ENCODE results near the gene SACS.
"Not testable (repeated sequence)": the region's sequence is repeated elsewhere in the genome, so short reads cannot be mapped to it uniquely, and the experiment has no call there.

Gene SACS

DNA sequence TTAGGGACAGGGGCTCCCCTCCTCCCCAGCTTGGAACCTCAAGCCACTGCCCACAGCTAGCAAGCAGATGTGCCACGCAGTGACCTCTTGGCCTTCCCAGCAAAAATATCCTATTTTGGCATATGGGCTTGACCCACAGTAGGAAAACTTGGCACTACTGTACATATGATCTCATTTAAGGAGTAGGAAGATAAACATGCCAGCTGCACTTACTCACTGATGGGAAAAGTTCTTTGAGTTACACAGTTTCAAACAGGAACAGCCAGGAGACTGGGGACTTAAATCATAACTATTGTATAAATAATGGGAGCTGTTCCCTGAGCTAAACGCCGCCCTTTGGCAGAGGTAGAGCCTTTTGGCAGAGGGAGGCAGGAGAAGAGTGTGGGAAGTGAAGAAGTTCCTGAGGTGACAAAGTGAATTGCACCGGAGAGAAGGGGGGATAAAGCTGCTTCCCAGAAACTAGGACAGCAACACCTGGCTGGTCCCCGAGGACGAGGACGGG lies 6.1 kb downstream of the SACS start:
- in situ Hi-C loops (cut with MboI; ENCODE audit: low sequenced_read_pairs) = no loop called here

DNA sequence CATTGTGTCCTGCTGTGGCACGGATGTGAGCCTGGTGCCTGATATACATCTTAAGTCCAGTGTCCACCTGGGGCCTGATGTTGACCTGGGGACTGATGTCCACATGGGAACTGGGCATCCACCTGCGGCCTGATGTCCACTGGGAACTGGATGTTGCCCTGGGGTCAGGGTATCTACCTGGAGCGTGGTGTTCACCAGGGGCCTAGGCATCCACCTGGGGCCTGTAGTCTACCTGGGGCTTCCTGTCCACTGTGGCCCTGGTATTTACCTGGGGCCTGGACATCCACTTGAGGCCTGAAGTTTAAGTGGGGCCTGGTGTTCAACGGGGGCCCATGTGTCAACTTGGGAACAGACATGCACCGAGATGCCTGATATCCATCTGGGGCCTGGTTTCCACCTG lies 11.9 kb downstream of the SACS start:
- in situ Hi-C loops (cut with MboI; ENCODE audit: low sequenced_read_pairs) = no loop called here

DNA sequence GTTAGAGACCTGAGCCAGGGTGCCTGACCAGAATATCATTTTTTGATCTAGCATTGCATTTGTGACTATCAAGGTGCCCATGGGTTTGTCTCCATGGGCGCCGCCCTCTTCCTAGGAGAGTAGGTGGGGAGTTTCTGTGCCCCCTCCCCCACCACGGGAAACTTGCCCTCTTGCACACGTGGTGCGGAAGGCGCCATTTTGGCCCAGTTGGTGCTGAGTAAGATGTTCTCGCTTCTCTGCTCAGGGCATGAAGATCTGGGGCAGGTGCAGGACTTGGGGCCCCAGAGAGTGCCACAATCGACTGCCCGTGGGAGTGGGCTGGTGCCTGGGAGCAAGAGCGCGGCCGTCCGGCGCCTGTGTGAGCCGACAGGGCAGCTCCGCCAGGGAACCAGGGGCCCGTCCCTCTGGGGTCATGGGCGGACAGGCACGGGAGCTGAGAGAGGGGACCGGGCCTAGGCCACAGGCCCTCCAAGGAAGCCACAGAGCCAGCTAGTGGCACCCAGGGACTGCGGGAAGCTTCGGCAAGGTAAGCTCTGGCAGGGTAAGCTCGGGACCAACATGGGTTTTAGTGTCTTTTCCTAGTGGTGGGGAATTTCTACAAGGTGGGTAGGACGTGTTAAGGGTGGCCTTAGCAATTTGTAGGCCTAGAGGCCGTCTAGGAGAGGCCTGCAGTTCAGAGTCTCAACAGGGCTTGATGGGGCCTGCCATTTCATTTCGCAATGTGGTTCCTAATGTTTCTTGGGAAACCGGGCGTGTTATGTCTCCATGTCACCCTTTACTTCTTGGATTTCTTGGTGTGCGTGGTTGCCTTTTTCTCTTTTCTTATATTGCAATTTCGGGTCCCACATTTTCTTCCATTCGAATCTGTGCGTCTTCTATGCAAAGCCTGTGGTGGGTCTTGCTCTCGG lies 14.5 kb downstream of the SACS start:
- in situ Hi-C loops (cut with MboI; ENCODE audit: low sequenced_read_pairs) = no loop called here

DNA sequence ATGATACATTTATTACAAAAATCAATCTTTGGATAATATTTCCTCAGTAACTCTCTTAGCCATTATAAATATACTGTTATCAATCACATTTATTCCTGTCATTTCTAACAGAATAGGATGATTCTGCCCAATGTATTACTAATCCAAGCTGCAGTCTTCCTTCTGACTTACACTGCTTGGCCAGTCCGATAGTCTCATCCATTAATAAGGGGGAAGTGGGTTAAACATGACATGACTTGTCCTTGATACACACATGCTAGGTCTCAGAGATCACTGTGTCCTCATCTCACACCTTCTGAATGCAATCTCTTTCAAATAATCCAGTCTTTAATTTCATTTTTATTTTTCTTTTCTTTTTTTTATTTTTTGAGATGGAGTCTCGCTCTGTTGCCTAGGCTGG lies 18.8 kb downstream of the SACS start:
- in situ Hi-C loops (cut with MboI; ENCODE audit: low sequenced_read_pairs) = no loop called here

DNA sequence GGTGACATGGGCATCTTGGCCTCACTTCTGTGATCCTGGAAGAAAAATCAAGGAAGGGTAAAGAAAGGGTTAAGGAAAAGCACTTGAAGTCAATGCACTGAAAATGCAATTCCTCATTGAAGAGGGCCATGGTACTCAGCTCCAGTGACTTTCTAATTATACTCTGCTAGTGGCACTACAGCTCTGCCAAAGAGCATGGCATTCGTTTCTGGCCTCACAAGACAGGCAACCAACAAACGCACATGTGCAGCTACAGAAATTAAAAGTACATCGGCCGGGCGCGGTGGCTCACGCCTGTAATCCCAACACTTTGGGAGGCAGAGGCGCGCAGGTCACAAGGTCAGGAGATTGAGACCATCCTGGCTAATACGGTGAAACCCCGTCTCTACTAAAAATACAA lies 21.8 kb downstream of the SACS start:
- in situ Hi-C loops (cut with MboI; ENCODE audit: low sequenced_read_pairs) = no loop called here

DNA sequence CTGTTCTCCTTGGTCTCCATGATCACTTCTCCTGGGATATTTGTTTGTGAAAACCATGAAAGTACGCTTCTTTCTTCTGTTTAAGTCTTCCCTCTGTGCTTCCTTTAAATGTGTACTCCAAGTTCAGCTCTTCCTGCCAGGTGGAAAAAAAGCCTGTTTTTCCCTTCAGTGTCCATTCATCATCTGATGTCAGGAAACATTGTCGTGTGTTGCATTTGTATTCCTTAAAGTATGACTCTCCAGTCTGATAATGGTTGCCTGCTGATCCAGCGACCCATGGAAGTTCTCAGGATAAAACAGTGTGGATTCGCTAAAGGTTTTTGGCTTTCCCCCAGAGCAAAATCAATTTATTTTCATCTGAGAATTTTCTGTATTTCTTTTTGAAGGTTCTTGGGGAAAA lies 22.3 kb downstream of the SACS start:
- in situ Hi-C loops (cut with MboI; ENCODE audit: low sequenced_read_pairs) = no loop called here

DNA sequence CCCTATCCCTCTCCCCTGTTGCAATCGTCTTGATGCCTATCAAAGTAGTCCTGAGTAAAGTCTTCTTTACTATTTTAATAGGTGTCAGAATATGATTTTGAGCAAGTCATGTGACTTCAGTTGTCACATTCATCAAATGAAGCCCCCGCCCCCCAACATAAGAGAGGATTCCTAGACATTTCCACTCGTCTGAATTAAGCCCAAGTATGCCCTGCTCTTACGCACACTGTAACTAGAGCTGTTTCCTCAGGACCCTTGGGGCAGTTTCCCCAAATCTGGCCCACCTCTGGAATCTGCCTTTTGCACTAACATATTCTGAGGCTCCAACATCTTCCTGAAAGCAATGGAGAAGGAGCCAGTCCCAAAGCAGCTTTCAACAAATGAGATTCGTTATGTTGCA lies 25.5 kb downstream of the SACS start:
- in situ Hi-C loops (cut with MboI; ENCODE audit: low sequenced_read_pairs) = no loop called here

DNA sequence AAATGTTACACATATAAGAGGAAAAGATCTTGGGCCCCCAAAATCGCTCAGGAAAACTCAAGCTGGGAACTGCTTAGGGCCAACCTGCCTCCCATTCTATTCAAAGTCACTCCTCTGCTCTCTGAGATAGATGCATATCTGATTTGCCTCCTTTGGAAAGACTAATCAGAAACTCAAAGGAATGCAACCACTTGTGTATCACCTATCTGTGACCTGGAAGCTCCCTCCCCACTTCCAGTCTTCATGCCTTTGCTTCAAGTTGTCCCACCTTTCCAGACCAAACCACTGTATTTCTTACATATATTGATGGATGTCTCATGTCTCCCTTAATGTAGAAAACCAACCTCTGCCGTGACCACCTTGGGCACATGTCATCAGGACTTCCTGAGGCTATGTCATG lies 32.3 kb downstream of the SACS start:
- in situ Hi-C loops (cut with MboI; ENCODE audit: low sequenced_read_pairs) = not testable (repeated sequence)

DNA sequence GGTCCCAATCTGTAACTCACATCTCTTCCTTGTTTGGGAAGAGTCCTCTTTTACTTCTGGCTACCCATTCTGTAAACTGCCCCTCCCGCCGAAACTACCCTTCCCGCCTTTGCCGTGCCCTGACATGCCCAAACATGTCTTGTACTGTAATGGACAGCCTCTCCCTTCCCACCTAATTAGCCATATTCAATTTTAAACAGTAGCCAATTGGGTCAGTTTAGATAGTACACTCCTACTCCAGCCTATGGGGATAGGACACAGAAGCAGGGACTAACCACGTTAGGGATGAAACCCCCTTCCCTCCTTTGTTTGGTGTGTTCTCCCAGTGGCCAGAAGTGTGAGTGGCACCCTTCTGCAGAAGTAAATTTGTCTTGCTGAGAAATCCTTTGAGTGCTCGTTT lies 34.2 kb downstream of the SACS start:
- in situ Hi-C loops (cut with MboI; ENCODE audit: low sequenced_read_pairs) = no loop called here

DNA sequence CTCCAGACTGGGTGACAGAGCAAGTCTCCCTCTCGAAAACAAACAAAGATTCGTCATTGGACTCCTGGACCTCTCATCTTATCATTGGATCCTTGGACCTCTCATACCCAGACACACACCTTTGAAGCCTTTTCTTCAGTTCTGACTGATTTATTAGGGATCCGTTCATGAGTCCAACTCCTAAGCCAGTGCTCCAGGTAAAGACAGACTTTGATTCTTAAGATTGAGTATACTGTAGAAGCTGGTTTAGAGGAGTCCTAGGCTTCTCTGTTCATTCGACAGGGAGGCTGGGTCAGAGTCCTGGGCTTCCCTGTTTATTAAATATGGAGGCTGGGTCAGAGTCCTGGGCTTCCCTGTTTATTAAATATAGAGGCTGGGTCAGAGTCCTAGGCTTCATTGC lies 38.7 kb downstream of the SACS start:
- in situ Hi-C loops (cut with MboI; ENCODE audit: low sequenced_read_pairs) = no loop called here

DNA sequence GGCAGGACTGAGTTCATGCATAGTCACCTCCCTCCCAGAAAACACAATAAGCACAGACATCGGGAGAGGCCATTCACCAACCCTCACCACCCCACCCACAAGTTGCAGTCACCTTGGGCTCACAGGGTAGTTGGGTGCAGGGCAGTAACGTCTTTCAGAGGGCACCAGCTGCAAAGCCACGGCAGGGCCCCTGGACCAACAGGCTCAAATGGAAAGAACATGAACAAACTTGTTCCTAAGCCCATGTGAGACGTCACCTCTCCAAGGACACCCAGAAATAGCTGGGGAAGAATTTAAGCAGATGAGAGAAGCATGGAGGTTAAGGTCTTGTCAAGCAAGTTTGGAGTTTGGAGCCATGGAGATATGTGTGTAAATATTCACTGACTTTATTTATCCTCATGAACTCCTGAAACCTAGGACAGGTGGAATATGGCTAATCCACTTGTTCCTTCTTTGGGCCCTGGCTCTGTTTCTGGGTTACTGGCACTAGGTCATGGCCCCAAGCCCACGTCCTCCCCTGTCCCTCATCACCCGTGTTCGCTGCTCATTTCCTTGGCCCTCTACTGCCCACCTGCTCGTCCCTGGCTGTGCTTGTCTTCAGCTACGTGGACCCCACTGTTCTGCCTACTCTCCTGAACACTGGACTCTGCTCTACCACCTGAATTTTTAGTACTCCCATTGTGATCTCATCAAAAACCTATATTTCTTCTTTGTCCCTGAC lies 40.4 kb downstream of the SACS start:
- in situ Hi-C loops (cut with MboI; ENCODE audit: low sequenced_read_pairs) = no loop called here

DNA sequence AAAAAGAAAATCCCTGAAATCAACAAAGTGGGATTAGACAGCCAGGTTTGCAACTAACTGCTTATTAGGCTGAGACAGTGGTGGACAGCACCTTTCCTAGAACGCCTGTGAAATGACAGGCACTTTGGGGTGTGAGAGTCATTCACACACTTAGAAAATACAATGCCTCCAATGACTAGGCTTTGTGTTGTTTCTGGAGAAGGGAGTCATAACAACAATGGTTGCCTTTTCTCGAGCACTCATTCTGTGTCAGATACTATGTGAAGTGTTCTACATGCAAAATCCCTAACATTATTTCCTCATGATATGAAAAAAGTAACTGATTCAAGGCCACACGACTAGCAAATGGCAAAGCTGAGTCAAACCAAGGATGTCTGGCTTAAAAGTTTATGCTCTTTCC lies 41.2 kb downstream of the SACS start:
- in situ Hi-C loops (cut with MboI; ENCODE audit: low sequenced_read_pairs) = no loop called here

DNA sequence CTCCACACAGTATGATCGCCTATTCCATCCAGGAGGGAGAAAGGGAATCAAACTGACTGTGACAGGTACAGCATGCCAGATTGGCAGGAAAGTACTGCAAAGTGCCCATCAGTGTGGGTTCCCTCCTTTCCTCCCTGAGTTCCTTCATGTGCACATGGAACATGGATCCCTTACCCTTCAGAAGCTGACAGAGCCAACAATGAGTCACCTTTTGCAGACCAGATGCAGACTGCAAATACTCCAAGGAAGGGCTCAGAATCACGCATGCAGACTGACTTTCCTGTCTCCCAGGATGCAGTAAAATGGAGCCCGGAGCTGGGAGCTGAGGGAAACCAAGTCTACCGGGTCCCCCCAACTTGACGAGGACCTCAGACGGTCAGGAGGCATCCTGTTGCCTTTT lies 41.8 kb downstream of the SACS start:
- in situ Hi-C loops (cut with MboI; ENCODE audit: low sequenced_read_pairs) = no loop called here

DNA sequence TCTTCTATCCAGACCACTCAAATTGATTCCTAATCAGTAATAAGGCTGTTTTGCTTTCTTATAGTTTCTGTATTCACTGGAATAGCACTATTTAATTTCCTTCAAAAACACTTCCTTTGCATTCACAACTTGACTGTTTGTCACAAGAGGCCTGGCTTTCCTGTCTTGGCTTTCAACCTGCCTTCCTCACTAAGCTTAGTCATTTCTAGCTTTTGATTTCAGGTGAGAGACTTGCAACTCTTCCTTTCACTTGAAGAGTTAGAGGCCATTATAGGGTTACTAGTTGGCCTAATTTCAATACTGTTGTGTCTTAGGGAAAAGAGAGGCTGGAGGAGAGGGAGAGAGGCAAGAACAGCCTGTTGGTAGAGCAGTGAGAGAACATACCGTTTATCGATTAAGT lies 47.0 kb downstream of the SACS start:
- in situ Hi-C loops (cut with MboI; ENCODE audit: low sequenced_read_pairs) = no loop called here

DNA sequence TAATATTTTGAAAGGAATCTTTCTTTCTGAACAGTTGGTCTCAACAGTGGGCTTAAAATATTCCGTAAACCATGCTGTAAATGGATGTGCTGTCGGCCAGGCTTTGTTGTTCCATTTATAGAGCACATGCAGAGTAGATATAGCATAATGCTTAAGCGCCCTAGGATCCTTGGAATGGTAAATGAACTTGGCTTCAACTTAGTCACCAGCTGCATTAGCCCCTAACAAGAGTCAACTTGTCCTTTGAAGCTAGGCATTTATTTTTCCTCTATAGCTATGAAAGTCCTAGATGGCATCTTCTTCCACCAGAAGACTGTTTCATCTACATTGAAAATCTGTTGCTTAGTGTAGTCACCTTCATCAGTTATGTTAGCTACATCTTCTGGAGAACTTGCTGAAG lies 47.6 kb downstream of the SACS start:
- in situ Hi-C loops (cut with MboI; ENCODE audit: low sequenced_read_pairs) = no loop called here

DNA sequence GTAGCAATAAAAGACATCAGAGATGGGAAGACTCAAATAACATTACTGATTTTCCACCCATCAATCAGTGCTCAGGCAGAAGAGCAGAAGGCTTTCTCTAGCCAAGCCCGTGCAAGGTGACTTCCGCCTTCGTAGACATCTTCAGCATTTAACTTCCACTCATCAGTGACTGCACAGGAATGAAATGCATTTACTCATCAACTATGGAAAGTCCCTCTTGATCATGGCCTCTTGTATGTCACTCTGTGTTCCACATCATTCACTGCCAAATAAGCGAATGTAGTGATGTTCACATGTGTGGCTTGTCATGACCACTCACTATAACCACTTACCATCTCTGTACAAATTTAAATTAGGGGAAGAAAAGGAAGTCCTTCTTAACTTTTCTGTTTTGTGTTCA lies 49.4 kb downstream of the SACS start:
- in situ Hi-C loops (cut with MboI; ENCODE audit: low sequenced_read_pairs) = no loop called here

DNA sequence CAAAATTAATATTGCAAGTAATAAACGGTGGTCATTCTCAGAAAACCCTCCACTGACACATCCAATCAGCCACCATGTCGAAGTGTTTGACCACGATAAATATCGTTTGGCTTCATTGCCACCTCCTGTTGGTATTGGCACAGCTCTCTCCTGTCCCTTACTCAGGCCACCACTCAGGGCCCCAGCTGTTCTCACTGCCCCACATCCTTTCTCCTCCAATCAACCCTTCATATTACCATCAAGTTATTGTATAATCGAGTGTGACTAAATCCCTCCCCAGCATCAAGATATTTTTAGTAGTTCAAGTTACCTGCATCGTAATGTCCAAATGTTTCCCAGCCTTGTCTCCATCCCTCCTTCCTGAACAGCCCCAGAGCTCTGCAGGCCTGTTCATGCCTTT lies 50.4 kb downstream of the SACS start:
- in situ Hi-C loops (cut with MboI; ENCODE audit: low sequenced_read_pairs) = no loop called here

DNA sequence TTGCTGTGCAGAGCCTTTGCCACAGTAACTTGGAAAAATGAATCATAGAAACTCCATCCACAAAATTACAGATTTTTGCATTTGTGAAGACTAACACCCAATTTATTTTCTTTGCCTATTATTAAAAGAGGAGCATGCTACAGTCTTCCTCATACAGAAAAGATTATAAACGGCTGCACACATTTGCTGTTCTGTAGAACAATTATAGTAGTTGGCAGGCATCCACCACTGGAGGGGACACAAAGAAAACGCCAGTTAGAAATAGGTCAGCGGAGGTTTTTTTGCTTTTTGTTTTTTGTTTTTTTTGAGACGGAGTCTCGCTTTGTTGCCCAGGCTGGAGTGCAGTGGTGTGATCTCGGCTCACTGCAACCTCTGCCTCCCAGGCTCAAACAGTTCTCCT lies 51.6 kb downstream of the SACS start:
- in situ Hi-C loops (cut with MboI; ENCODE audit: low sequenced_read_pairs) = no loop called here

DNA sequence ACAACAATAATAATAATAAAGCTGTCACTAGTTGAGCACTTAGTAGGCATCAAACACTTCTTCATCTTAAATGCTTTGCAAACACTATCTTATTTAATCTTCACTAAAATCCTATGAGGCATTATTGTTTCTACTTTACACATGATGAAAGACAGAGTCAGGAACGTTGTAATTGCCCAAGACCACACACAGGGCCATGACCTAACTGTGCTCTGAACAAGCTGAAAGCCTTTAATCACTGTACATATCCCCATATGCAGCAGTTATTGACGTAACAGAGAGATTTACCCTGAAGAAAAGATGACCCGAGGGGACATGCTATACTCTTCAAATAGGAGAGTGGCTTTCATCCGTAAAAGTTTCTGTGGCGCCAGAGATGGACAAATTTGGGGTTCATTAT lies 53.0 kb downstream of the SACS start:
- in situ Hi-C loops (cut with MboI; ENCODE audit: low sequenced_read_pairs) = no loop called here

DNA sequence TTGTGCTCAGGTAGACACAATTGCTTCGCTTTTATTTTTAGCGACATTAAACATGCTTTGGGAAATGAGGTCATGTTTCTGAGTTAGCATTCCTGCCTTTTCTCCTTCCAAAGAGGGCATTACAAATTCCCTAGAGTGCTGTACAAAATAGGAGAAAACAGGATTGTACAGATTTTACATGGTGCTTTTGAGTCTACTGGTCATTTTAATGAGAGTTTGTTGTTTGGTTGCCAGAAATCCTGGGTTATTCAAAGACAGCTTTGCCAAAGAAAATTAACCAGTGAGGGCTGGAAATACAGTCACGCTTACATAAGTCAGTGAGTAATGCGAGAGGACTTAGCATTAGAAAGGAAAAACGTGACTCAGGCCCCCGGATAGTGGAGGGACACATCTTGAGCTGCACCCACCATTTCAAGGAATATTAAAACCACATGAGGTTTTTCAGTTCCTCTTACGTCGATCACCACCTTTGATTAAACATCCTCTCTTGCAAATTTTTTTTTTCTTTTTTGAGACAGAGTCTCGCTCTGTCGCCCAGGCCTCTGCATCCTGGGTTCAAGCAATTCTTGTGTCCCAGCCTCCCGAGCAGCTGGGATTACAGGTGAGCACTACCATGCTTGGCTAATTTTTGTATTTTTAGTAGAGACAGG lies 55.4 kb downstream of the SACS start:
- in situ Hi-C loops (cut with MboI; ENCODE audit: low sequenced_read_pairs) = no loop called here

DNA sequence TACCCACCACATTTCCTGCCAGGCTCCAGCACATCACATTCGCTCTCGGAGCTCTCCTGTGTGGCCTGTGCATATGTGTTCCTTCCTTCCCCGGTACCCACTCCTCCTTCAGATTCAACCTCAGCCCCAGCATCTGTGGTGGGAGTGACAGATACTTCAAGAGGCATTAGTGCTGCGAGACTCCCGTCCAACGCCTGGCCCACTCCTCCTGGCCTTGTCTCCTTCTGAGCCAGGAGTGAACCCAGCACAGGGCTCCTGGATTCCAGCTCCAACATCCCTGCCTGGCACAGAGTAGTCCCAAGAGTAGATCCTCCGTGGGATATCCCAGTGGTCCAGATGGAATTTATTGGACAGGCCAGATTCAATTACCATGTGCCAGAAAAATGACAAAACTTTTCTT lies 55.9 kb downstream of the SACS start:
- in situ Hi-C loops (cut with MboI; ENCODE audit: low sequenced_read_pairs) = no loop called here

Measured in HL-60/S4 treated with phorbol 12-myristate 13-acetate at 8.2 ng/mL for 4 days and 3 days (cell line).